ENCODE measurements around the gene KRTDAP.

The KRTDAP gene, protein sequence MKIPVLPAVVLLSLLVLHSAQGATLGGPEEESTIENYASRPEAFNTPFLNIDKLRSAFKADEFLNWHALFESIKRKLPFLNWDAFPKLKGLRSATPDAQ

DNA sequence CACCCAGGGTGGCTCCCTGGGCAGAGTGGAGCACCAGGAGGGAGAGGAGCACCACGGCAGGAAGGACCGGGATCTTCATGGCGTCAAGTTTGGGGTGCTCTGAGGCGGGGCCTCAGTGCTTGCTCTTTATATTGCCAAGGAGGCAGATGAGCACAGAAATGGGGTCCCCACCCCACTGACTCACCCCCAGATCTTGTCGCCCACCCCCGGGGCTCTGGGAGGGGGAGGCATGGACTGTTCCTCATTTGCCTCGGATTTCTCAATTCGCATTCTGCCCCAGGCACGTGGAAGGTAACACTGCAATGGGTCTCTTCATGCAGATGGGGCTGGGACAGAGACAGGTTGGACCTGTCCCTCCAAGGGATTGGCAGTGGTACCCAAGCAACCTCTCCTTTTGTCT lies at the start of gene KRTDAP:
TSS of gene KRTDAP (minus strand) at position 101 of the 400 bp plus-strand sequence. CDS start at position 79, 22 bp downstream.
- DNase-seq, result no peak

DNA sequence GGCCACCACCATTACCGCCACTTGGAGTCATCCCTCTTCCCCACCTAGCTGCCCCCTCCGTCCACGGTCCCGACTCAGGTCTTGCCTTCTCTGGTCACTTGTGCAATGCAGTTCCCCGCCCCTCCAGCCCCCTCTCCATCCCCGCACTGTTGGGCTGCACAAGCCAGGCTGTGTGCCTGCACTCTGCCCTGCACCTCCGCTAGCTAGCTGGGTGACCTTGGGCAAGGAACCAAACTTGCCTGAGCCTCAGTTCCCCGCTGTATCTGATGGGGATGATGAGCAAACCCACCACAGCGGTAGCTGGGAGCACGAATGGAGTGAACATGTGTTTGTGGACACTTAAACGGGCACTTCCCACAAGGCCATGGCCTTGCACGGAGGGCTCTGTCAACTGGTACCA lies 49.6 kb upstream of the KRTDAP start:
- no peak for DNase-seq

DNA sequence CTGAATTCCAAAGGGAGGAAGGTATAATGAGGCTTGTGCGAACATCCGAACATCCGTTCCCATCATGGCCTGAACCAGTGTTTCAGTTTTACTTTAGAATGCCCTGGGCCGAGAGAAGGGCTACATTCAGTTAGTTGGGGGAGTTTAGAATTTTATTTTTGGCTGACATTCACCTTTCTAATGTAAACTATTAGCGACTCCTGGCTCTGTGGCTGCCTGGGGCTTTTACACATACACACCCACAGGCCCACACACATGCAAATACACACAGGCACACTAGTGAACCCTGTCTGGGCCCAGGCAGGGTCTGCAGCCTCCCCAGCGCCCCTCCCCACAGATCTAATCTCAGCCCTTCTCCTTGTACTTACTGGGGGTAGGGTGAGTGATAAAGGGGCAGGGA lies 49.0 kb upstream of the KRTDAP start:
- DNase-seq, result no peak

DNA sequence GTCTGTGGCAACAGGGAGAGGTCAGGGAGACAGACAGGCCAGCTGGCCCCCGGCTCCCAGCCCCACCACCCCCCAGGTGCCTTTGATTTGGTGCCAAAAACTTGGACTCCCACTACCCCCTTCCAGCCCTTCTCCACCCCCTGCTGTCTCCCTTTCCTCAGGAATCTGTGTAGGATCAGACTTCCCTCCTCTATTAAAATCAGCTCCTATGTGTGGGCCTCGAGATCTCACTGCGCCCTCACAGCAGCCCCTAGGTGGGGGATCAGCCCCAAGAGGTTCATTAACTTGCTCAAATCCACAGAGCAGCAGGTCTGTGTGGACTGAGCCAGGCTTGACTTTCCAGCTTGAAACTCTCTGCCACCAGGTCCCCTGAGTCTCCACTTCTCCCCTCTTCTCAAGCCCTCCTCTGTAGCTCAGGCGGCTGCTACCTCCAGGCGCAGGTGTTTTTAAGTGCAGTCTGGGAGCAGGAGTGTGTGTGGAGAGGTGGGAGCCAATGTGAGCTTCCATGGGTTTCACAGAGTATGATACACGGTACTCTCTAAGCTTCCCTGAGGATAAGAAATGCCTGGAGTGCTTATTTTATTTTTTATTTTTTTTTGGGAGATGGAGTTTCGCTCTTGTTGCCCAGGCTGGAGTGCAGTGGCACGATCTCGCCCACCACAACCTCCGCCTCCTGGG lies 44.7 kb upstream of the KRTDAP start:
- DNase-seq, result no peak

DNA sequence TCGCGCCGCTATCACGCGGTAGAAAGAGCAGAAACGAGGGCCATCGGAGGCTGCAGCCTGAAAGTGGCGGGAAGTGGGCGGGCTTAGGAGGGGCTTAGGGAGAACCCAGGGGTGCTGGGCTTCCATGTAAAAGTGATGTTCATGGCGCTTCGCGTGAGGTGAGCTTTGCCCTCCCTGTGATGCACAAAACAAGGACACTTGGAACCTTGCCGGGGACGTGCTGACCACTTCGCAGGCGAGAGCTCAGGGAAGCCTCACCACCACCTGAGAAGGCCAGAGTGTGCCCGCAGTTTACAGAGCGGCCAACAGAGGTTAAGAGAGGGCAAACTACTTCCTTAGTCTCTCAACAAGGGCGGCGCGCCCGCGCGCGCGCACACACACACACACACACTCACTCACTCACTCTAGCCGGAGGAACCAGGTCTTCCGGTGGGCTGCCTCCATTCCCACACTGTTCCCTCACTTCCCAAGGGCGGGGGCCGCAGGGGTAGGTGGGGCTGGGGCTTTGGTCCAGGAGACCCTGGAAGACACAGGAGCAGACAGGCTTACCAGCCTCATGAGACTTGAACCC lies 43.6 kb upstream of the KRTDAP start:
- peak; percentile 43 for DNase-seq

DNA sequence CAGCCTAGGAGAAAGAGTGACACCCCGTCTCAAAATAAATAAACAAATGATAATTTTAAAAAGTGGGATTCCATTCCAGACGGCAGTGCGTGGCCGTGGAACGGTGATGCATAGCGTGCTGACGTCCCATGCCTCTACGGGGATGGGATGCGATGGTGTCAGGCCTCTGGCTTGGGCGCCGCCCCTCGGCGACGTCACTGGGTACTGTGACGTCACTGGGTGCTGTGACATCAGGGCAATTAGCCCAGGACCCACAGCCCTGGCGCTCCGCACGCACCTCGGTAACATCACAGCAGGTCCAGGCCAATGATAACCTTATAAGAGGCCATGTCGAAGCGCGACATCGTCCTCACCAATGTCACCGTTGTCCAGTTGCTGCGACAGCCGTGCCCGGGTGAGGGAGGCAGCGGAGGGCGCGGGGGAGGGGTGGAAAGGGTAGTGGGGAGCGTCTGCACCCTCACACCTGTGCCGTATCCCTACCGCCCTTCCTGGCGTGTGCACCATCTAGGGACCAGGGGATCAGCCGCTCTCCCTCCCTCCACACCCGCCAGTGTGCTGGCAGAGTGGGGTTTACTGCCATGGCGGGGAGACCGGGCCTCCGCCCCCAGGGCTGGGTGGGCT lies 43.0 kb upstream of the KRTDAP start, which contains the start of gene GAPDHS:
TSS of gene GAPDHS (plus strand) at position 256 of the 621 bp plus-strand sequence. CDS start at position 328, 72 bp downstream.
- no peak for DNase-seq

DNA sequence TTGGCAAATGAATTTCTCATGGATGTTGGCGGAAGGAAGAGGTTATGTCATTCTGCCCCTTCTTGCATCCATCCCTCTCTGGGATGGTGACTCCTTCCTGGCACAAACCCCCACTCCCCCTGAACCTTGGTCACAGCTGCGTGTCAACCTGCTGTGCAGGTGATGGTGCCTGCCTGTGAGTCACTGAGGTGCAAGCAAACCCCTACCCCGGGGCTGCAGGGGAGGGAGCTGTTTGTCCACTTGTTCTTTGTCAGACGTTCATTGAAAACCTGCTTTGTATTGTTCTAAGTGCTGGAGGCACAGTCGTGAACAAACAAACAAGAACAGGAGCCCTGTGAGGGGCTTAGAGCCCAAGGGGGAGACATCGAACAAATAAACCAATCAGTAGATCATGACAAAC lies 41.0 kb upstream of the KRTDAP start:
- DNase-seq, result no peak

DNA sequence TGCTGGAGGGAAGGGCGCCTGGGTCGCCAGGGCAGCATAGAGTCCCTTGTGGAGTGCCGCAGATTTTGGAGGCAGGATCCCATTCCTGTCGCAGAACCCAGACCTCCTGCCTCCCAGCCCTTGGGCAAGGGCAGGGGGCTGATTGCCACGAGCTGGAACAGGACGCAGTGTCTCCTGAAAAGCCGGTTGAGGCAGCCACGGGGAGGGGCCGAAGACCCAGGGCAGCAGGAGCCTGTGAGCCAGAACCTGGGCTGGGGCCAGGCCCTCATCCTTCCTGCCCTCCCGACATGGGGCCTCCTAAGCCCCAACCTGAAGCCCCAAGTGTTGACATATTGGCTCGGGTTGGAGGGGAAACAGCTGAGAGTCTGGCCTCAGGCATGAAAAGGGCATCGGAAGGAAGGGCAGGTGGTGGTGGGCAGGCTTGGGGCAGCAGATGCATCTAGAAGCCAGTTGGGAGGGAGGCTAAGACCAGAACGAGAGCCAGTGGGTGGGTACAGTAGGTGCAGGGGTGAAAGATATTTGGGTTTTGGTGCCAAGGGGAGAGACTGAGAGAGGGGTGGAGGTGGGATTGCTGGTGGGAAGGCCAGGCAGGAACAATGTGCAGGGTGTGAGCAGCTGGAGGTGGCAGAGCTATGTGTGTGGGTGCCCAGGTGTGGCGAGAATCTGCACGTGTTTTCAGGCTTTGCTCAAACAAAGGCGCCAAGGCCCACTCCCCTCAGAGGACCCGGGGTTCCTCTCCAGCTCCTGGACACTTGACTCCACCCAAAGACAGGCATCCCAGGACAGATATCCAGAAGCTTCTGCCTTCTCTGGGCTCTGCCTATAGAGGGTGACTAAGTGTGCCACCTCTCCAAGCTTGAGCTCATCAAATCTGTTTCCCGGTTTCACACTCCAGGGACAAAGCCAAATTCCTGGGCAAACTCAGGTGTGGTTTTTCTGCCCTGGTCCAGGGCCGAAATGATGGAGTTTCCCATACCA lies 39.3 kb upstream of the KRTDAP start:
- DNase-seq, result no peak

DNA sequence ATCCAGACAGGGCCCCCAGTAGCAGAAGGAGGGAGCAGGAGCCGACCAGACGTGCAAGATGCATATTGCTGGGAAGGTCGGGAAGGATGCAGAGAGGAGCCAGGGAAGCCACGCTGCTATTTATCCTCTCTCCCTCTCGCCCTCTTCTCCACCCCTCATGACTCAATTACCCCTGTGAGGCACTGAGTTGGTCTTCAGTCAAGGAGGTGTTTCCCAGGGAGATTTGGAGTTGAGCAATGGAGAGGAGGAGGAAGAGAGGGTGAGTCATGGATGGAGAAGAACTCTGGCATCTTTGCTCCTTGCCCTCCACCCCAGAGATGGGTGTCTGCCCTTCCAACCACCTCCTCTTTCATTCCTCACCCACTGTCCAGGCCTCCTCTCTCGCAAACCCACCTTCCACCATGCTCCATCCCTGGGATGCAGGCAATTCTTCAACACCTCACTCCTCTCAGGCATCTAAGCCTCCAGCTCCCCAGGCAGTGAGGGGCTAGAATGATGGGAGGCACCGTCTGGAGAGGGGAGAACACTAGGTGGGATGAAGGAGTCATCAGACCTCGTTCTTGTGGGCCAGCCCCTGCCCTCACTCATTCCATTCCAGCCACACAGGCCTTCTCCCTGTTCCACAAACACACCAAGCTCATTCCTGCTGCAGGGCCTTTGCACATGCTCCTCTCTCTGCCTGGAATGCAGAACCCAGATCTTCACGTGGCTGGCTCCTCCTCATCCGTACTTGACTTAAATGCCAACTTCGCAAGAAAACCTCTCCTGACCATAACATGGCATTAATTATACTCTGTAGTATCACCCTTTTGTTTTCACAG lies 38.2 kb upstream of the KRTDAP start, which contains the start of gene SBSN:
TSS of gene SBSN (minus strand) at position 94 of the 821 bp plus-strand sequence. CDS start at position 64, 30 bp downstream.
- DNase-seq, result no peak

DNA sequence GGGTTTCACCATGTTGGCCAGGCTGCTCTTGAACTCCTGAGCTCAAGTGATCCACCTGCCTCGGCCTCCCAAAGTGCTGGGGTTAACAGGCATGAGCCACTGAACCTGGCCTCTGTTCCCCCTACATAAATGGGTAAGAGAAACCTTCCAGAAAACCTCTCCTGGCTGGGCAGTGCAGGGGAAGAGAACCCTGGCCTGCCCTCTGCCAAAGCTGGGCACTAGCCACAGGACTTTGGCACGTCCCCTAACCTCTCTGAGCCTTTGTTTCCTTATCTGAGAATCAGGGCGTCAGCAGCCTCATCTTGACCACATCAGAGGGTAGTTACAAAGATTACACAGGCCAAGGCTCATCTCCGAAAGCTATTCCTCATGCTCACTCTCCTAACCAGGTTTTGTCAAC lies 35.6 kb upstream of the KRTDAP start:
- no peak for DNase-seq

DNA sequence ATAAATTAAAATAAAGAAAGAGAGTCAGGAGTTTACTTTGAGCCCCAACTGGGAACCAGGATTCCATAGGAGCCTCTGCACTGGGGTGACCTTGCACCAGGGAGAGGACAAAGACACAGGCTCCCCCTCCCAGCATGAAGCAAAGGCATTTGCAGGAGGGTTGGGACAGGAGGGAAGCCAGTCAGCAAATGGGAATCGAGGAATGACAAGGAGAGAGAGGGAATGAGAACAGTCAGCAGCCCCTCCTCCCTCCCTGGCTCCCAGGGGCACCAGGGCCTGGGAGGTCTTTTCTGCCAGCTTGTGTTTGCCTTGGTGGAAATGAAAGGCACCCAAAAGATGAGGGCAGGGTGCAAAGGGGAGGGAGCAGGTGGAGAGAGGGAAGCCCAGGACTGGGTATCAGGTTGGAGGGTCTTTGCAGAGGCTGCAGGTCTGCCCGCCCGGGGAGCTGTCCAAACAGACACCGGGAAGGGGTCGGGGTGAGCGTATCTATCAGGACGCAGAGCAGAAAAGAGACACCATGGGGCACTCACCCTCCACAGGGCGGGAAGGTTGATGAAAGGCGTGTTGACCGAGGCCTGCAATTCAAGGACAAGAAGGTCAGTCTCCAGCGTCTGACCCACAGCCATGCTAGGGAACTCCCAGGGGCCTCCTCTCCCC lies 34.0 kb upstream of the KRTDAP start:
- DNase-seq, result no peak

DNA sequence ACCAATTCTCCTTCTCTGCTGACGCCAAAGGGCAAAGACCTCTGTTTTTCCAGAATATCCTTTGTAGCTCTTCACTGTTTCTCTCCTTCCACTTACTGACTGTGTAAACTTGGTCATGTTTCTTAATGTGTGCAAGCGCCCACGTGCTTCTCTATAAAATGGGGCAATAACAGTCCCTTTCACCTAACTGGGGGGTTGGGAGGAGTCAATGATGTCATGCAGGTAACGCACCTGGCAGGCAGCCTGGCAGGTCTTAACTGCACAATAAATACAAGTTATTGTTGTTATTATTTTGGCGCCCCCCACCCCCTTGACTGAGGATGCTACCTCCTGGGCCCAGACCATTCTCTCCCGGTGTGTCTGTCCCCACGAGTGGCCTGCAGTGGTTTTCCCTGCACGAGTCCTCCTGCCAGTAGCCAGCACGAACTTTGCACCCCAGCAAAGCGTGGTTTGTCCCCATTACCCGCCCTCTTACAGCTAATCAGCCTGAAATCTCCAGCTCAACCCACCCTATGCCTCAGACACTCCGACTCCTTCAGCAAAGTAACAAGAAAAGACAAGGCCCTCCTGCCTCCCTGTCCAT lies 32.6 kb upstream of the KRTDAP start:
- no peak for DNase-seq

DNA sequence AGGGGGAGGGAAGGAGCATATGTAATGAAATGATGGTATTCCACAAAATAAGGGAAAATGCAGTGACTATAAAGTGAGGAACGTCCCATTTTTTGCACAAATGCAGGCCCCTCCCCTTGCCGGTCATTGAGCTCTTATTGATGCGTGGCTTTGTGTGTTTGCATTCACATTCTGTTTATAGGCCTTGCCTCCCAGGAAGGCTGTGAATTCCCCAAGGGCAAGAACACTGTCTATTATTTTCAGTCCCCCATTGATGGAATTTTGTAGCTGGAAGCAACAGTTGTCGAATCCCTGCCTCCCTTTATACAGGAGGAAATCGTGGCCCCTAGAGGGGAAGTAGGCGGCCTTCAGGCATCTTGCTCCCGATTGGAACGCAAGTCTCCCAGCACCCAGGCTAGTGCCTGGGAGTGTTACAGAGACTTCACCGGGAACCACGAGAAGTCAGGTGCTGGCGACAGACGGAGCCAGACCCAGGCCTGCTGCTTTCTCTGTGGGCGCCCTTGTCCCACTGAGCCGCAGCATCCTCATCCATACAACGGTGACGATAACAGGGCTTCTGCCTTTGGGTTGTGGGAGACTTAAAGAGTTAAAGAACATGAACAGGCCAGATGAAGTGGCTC lies 31.0 kb upstream of the KRTDAP start:
- DNase-seq, result no peak

DNA sequence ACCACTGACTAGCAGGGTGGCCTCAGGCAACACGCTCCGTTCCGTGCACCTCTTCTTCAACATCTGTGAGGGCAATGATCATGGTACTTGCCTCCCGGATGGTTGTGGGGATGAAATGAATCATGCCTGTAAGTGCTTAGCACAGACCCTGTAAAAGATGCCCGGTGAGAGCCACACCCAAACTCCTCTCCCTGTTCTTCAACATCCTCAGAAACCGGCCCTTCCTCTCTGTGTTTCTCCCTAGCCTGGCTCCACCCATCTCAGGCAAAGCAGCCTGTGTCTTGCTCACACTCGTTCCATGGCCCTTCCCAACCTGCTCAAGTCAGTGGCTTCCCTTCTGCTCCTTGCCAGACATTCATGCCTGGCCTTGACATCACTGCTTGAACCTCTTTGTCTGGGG lies 29.0 kb upstream of the KRTDAP start:
- DNase-seq, result no peak

DNA sequence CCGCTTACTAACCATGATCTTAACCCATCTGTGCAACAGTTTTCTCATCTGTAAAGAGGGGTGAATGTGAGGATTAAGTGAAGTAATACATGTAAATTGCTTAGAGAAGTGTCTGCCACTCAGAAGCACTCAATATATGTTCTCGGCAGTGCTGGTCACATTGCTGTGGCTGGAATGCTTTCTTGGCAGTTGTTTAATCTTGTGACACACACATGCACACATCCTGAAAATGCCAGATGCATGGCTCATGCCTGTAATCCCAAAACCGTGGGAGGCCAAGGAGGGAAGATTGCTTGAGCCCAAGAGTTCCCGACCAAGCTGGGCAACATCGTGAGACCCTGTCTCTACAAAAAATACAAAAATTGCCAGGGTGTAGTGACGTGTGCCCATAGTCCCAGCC lies 28.0 kb upstream of the KRTDAP start:
- DNase-seq, result no peak

DNA sequence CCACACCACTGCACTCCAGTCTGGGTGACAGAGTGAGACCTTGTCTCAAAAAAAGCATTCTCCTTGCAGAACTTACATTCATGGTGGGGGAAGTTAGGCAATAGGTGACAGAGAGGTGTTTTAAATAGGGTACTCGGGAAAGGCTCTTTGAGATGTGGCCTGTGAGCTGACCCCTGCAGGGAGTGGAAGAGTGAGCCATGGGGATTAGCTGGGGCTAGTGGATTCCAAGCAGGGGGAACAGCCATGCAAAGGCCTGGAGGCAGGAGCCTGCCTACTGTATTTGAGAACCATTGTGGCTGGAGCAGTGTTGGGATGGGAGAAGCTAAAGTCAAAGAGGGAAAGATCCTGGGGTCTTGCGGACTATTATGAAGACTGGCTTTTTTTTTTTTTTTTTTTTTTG lies 27.1 kb upstream of the KRTDAP start:
- no peak for DNase-seq

DNA sequence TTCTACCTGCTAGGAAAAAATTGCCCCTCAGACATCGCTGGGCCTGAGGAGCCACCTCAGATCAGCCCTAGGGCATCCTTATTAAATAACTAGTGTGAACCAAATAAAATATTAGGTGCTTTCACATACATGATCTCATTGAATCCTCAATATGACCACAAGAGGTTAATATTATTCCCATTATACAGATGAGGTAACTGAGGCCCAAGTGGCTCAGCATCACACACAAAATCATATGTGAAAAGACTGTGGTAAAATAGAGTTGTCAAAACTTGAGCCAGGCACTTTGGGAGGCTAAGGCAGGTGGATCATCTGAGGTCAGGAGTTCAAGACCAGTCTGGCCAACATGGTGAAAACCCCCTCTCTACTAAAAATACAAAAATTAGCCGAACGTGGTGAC lies 26.0 kb upstream of the KRTDAP start:
- no peak for DNase-seq

DNA sequence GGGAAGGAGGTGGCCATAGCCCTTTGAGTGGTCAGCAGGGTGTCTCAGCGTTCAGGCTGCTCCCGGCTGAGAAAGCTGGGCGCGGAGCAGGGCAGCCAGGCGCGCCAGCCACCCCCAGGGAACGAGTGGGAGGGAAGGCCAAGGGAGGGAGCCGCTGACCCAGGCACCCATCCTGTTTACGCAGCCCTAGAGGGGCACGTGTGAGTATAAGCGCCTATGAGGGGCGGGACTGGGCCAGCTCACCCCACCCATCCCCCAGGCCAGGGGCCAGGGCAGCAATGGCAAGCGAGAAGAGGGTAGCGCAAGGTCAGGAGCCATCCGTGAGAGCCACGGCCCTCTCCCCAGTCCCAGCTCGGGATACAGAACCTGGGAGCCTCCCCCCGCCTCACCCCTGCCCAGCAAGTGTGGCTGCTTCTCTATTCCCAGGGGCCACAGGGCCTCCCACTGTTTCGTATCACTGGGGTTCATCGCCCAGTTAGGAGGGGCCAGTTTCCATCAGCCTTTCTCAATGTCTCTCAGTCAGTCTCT lies 24.1 kb upstream of the KRTDAP start:
- no peak for DNase-seq

DNA sequence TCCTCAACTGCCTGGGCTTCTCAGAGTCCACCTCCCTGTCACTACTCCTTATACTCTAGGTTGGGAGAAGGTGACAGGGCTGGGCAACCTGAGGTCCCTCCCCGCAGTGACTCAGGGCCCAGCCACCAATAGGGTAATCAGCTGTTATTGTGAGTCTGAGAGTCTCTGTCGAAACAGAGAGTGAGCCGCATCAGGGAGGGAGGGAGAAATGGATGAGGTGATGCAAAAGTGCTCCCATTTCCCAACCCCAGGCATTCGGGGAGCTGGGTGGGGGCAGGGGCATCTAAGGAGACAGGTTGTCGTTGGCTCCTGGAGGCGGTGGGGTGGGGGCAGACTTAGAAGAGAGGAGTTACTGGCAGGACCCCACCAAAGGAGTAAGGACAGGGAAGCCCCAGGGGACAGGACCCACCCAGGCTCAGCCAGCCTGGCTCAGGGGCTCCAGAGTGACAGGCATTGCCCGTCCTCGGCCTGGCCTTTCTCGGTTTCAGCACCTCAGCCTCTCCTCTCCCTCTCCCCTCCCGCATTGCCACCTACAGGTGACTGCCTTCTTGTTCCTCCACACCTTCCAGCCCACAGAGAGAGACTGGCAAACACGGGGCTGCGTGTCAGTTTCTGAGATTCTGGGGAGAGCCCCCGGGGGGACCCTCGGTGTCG lies 23.5 kb upstream of the KRTDAP start, which contains the start of gene DMKN:
TSS of gene DMKN (minus strand) at position 22 of the 654 bp plus-strand sequence. CDS start 174 bp downstream, outside the sequence.
- no peak for DNase-seq

Data from CD4-positive, alpha-beta T cell treated with Interleukin-12 subunit alpha and Interleukin-12 subunit beta, for 1 hour (primary cell).